Measurements from ENCODE around the gene EPO.
"Not testable (repeated sequence)": the region's sequence is repeated elsewhere in the genome, so short reads cannot be mapped to it uniquely, and the experiment has no call there.

DNA sequence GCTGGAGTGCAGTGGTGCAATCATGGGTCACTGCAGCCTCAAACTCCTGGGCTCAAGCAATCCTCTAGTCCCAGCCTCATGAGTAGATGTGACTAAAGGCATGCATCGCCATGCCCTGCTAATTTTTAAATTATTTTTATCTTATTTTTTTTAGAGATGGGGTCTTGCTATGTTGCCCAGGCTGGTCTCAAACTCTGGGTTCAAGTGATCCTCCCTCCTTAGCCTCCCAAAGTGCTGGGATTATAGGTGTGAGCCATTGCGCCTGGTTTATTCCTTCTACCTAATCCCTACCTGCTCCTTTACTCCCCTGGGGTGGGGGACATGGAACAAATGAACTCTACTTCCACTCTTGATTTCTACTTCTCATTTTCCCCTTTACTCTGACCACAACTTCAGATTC, 4.1 kb downstream of the EPO start:
- not testable (repeated sequence) for TF ChIP-seq EZH2 (IDR thresholded peaks at IDR 0.05; ENCODE audit: low read depth)
- TF ChIP-seq, protein P1, sequence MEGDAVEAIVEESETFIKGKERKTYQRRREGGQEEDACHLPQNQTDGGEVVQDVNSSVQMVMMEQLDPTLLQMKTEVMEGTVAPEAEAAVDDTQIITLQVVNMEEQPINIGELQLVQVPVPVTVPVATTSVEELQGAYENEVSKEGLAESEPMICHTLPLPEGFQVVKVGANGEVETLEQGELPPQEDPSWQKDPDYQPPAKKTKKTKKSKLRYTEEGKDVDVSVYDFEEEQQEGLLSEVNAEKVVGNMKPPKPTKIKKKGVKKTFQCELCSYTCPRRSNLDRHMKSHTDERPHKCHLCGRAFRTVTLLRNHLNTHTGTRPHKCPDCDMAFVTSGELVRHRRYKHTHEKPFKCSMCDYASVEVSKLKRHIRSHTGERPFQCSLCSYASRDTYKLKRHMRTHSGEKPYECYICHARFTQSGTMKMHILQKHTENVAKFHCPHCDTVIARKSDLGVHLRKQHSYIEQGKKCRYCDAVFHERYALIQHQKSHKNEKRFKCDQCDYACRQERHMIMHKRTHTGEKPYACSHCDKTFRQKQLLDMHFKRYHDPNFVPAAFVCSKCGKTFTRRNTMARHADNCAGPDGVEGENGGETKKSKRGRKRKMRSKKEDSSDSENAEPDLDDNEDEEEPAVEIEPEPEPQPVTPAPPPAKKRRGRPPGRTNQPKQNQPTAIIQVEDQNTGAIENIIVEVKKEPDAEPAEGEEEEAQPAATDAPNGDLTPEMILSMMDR (conservative IDR thresholded peaks at IDR 0.05): not testable (repeated sequence)
